Prostate gland (tissue), 2 donors: ENCODE measurements around the gene NKD2.

Source experiments
- CTCF ChIP-seq, 4 experiments: fragments of 200-600 bp in 2 of 4; fragments of 450-650 bp in 2 of 4; sonication (generic) in 2 of 4; IDR thresholded peaks; 1 replicate in 3 of 4; 2 replicates in 1 of 4; pipeline ENCODE4 v1.5.1; 2016 to 2019; ENCODE audit warnings: antibody characterized with exemption in 4 of 4, mild to moderate bottlenecking in 2 of 4, moderate library complexity in 2 of 4
- POLR2A ChIP-seq: fragments of 450-650 bp; IDR thresholded peaks from one replicate; pipeline ENCODE4 v1.6.1; 2016; ENCODE audit warnings: antibody characterized with exemption, mild to moderate bottlenecking

DNA sequence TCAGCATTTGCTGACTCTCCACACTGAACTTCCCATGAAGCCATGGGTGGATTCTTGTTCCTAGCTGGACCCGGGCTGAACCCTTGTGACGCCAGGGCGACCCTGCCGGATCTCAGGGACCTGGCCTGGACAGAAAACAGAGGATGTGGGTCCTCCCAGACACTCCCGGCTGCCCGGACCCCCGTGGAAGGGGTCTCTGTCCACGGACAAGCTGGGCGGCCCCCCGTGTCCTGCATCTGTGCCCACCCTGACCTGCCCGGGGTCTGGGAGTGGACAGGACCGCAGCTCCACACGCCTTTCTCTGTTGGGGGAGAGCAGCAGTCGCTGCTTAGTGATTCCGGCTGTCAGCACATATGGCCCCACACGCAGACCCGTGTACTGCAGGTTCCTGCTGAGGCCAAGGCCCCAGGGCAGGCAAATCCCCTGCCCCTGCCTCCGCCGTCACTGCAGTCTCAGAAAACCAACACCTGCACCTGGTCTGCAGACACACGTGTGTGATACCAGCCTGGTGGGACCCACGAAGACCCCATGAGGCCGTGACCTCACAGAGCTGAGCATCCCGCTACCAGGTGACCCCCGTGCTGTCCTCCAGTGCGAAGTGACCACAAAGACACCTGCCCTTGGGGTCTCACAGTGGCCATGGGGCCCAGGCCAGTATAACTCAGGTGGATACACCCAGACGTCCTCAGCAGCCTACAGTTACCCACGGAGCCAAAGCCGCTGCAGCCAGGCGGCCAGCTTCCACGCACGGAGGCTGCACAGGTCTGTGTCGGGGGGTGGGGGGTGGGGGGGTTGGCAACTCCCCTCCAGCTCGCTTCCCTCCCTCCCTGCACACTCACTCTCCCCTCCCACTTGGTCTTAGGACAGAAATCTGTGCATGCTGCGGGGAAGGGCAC is 50.6 kb downstream of the NKD2 start:
- no peak for TF ChIP-seq CTCF (IDR thresholded peaks at IDR 0.05)
- no peak for TF ChIP-seq POLR2A
